Endothelial cell of umbilical vein (primary cell): Measurements from ENCODE around the gene FAM117B. TPM values are rescaled to one million over a fixed set of nuclear protein-coding genes. Genes with fewer than 3 reads are reported as not detected.

Source experiments
- BruUV-seq: library from RNA; stranded (reverse); fragments of 400-500 nt; replicated peaks from 2 replicates; lab custom pipeline; 2021; lab: Mats Ljungman, UMichigan
- CTCF ChIA-PET: fragments of 300-600, 350-600 bp; sonication (Branson Sonifier 250); formaldehyde crosslinking; loops from one replicate; lab custom pipeline; 2021; ENCODE audit warnings: antibody characterized with exemption, inconsistent platforms; lab: Charles Lee
- POLR2A ChIA-PET: fragments of 300-600, 350-600 bp; sonication (Branson Sonifier 250); formaldehyde crosslinking; loops from one replicate; lab custom pipeline; 2021; ENCODE audit warnings: antibody characterized with exemption, inconsistent platforms; lab: Charles Lee
- DNase-seq: peaks from one replicate; pipeline ENCODE4 v3.0.0-alpha.2; 2011; ENCODE audit warnings: low read depth, low spot score
- FAIRE-seq: peaks from 2 replicates; lab custom pipeline; 2011; peaks lifted over from hg19 to GRCh38; lab: Jason Lieb, UNC
- H2AFZ ChIP-seq: 2 replicates; pipeline ENCODE4 v1.6.0; 2012; ENCODE audit warnings: low read depth, low read length, control low read depth, inconsistent platforms
- H3K27ac ChIP-seq: 2 replicates; pipeline ENCODE4 v1.5.1; 2011; ENCODE audit warnings: low read depth, mild to moderate bottlenecking, control low read depth, low read length, moderate library complexity; ENCODE audit not compliant: insufficient read depth
- H3K27me3 ChIP-seq, 2 experiments: 2 replicates each; pipeline versions ENCODE4 v1.6.0 to v1.6.1; 2011; ENCODE audit warnings: low read length in 2 of 2, mixed read lengths in 1 of 2; ENCODE audit not compliant: control insufficient read depth in 2 of 2, insufficient read depth in 2 of 2
- H3K36me3 ChIP-seq, 2 experiments: 2 replicates in 1 of 2; 3 replicates in 1 of 2; pipeline ENCODE4 v1.5.1; 2011; ENCODE audit warnings: low read length in 2 of 2, mild to moderate bottlenecking in 1 of 2, moderate library complexity in 1 of 2; ENCODE audit not compliant: control insufficient read depth in 2 of 2, insufficient read depth in 2 of 2; ENCODE audit errors: extremely low read depth in 1 of 2
- H3K4me1 ChIP-seq: 3 replicates; pipeline ENCODE4 v1.5.1; 2011; ENCODE audit warnings: mild to moderate bottlenecking, low read length; ENCODE audit not compliant: control insufficient read depth, insufficient read depth; ENCODE audit errors: extremely low read depth
- H3K4me2 ChIP-seq: 2 replicates; pipeline ENCODE4 v1.6.1; 2011; ENCODE audit warnings: low read length, control low read depth, mixed read lengths; ENCODE audit not compliant: insufficient read depth
- H3K4me3 ChIP-seq, 3 experiments: fragments of 200-600 bp in 1 of 3; sonication (generic), shearing (Covaris generic) in 1 of 3; replicated peaks in 1 of 3; 2 replicates each; pipeline ENCODE4 v1.5.1; 2011 to 2016; ENCODE audit warnings: control low read depth in 3 of 3, low read length in 3 of 3, mild to moderate bottlenecking in 2 of 3, inconsistent platforms in 1 of 3, low read depth in 1 of 3, moderate library complexity in 1 of 3; ENCODE audit not compliant: insufficient read depth in 1 of 3
- H3K79me2 ChIP-seq: 2 replicates; pipeline ENCODE4 v1.6.0; 2012; ENCODE audit warnings: low read length, inconsistent platforms; ENCODE audit not compliant: control insufficient read depth, insufficient read depth
- H3K9ac ChIP-seq: replicated peaks from 2 replicates; pipeline ENCODE3; 2011; ENCODE audit warnings: low read length, control low read depth; ENCODE audit not compliant: insufficient read depth; ENCODE audit errors: extremely low read depth
- H3K9me1 ChIP-seq: replicated peaks from 3 replicates; pipeline ENCODE4 v1.6.0; 2011; ENCODE audit warnings: mild to moderate bottlenecking, low read length; ENCODE audit not compliant: control insufficient read depth, insufficient read depth; ENCODE audit errors: extremely low read depth
- H3K9me3 ChIP-seq: replicated peaks from 2 replicates; pipeline ENCODE4 v1.5.1; 2012; ENCODE audit warnings: low read length, inconsistent platforms; ENCODE audit not compliant: control insufficient read depth, insufficient read depth
- H4K20me1 ChIP-seq: replicated peaks from 2 replicates; pipeline ENCODE3; 2011; ENCODE audit warnings: mild to moderate bottlenecking, low read length; ENCODE audit not compliant: control insufficient read depth, insufficient read depth; ENCODE audit errors: extremely low read depth
- FOS ChIP-seq: IDR thresholded peaks from 2 replicates; pipeline ENCODE4 v1.6.1; 2011; ENCODE audit warnings: mild to moderate bottlenecking, low read length, moderate library complexity, borderline replicate concordance; ENCODE audit not compliant: insufficient read depth
- GATA2 ChIP-seq: IDR thresholded peaks from 2 replicates; pipeline ENCODE4 v1.7.0; 2011; ENCODE audit warnings: low read depth, mild to moderate bottlenecking, moderate library complexity, mixed read lengths, low read length; ENCODE audit not compliant: insufficient read length, insufficient read depth
- JUN ChIP-seq: IDR thresholded peaks from 2 replicates; pipeline ENCODE4 v1.6.1; 2011; ENCODE audit warnings: borderline replicate concordance, low read depth; ENCODE audit not compliant: insufficient read length, insufficient read depth
- MYC ChIP-seq: IDR thresholded peaks from one replicate; pipeline ENCODE4 v1.6.1; 2011; ENCODE audit warnings: mild to moderate bottlenecking, low read depth, low read length
- POLR2AphosphoS5 ChIP-seq: IDR thresholded peaks from 2 replicates; pipeline ENCODE4 v1.6.1; 2012; ENCODE audit warnings: low read depth, mild to moderate bottlenecking, control low read depth, low read length, moderate library complexity; ENCODE audit not compliant: insufficient read depth
- dilution Hi-C: fragments of 300-500 bp; cut with MboI; formaldehyde crosslinking; loops from one replicate; pipeline ENCODE4 v1.15.0; 2019; ENCODE audit warnings: low sequenced_read_pairs; ENCODE audit not compliant: extremely low pct_ligation_motif_present
- intact Hi-C: fragments of 100-400 bp; cut with micrococcal nuclease; formaldehyde crosslinking; loops from one replicate; pipeline ENCODE4 v1.10.0; 2022
- polyA plus RNA-seq, 4 experiments: library from polyadenylated mRNA; depleted of rRNA in 3 of 4; stranded (reverse) in 3 of 4; unstranded in 1 of 4; fragments of >200 nt; gene quantifications; 2 replicates each; pipeline versions ENCODE4 v1.2.1 to v1.2.3, GENCODE V29; 2011 to 2012; ENCODE audit warnings: missing spikeins in 1 of 4
- total RNA-seq: library from RNA; stranded (reverse); gene quantifications from 2 replicates; pipeline ENCODE4 v1.2.3, GENCODE V29; 2021
- TF ChIP-seq, protein P1 (sequence below), 2 donors: IDR thresholded peaks; 1 replicate in 1 of 2; 2 replicates in 1 of 2; pipeline ENCODE4 v1.5.1; 2011; ENCODE audit warnings: low read length in 2 of 2, mild to moderate bottlenecking in 2 of 2, moderate library complexity in 2 of 2, control low read depth in 1 of 2, inconsistent platforms in 1 of 2, low read depth in 1 of 2; ENCODE audit not compliant: insufficient read depth in 1 of 2; ENCODE audit errors: extremely low read depth in 1 of 2
- TF ChIP-seq, protein P2 (sequence below): IDR thresholded peaks from 2 replicates; pipeline ENCODE4 v1.6.1; 2011; ENCODE audit not compliant: insufficient read depth, insufficient read length

FAM117B gene
- total and polyA plus RNA-seq, 2 donors (not counting 3 experiments of a cell fraction or from before 2014, with no cell fraction given): 1.3 to 7.0 TPM

DNA sequence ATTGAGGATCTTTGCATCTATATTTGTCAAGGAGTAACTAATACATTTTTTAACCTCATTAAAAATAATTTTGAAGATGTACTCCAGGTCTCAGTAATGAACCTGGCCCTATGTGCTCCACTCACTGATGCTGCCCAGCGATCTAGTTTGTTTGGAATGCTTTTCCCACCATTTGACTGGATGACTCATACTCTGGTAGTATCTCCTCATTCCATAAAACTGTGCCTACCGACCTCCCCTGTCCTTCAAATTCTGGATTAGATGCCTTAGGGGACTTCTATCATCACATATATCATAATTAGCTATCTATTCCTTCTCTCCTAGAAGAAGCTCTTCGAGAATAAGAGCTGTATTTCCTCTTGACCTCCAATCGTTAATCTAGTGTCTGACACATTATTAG is 83.8 kb downstream of the FAM117B start:
- H3K4me3 ChIP-seq: no peak overlapping the region
- FAIRE-seq: no peak
- no peak overlapping the region for H3K27ac ChIP-seq
- dilution Hi-C loops (no loop called here), intact Hi-C loops (no loop called here)
- H3K27me3 ChIP-seq: no peaks in the 10 kb centered on the region
- no peaks in the 10 kb centered on the region for H3K9me1 ChIP-seq
- H3K9me3 ChIP-seq: no peaks in the 10 kb centered on the region
- H3K36me3 ChIP-seq: no peaks in the 10 kb centered on the region
- H2AFZ ChIP-seq: no peak overlapping the region
- DNase-seq: no peak
- H3K4me2 ChIP-seq: no peak overlapping the region
- TF ChIP-seq POLR2AphosphoS5 (no peak), FOS (no peak), GATA2 (no peak), JUN (no peak), MYC (no peak)
- TF ChIP-seq, protein P1, sequence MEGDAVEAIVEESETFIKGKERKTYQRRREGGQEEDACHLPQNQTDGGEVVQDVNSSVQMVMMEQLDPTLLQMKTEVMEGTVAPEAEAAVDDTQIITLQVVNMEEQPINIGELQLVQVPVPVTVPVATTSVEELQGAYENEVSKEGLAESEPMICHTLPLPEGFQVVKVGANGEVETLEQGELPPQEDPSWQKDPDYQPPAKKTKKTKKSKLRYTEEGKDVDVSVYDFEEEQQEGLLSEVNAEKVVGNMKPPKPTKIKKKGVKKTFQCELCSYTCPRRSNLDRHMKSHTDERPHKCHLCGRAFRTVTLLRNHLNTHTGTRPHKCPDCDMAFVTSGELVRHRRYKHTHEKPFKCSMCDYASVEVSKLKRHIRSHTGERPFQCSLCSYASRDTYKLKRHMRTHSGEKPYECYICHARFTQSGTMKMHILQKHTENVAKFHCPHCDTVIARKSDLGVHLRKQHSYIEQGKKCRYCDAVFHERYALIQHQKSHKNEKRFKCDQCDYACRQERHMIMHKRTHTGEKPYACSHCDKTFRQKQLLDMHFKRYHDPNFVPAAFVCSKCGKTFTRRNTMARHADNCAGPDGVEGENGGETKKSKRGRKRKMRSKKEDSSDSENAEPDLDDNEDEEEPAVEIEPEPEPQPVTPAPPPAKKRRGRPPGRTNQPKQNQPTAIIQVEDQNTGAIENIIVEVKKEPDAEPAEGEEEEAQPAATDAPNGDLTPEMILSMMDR (IDR thresholded peaks at IDR 0.05; ENCODE audit: extremely low read depth in 1 of 2, insufficient read depth in 1 of 2, low read depth in 1 of 2, low read length in 2 of 2): no peak
- TF ChIP-seq, protein P2, sequence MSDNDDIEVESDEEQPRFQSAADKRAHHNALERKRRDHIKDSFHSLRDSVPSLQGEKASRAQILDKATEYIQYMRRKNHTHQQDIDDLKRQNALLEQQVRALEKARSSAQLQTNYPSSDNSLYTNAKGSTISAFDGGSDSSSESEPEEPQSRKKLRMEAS: no peak
- no peaks in the 10 kb centered on the region for H3K4me1 ChIP-seq
- no TSS peak for BruUV-seq
- H3K9ac ChIP-seq: no peak overlapping the region
- H3K79me2 ChIP-seq: no peaks in the 10 kb centered on the region
- no peaks in the 10 kb centered on the region for H4K20me1 ChIP-seq
- ChIA-PET POLR2A (no interaction called here), CTCF (interaction anchor here (1.2 kb wide), 1 partner anchor 40 kb away, joined by 3 read pairs; no protein-coding TSS in a partner anchor)
